ENCODE data around the gene SLC6A9. TPM values are rescaled to one million over a fixed set of nuclear protein-coding genes. Genes with fewer than 3 reads are reported as not detected.

SLC6A9 gene
- total and polyA plus RNA-seq, 2 of the 8 experiments (the other 6 are each of a cell fraction or from before 2014, with no cell fraction given), result 20.2 to 24.2 TPM

DNA sequence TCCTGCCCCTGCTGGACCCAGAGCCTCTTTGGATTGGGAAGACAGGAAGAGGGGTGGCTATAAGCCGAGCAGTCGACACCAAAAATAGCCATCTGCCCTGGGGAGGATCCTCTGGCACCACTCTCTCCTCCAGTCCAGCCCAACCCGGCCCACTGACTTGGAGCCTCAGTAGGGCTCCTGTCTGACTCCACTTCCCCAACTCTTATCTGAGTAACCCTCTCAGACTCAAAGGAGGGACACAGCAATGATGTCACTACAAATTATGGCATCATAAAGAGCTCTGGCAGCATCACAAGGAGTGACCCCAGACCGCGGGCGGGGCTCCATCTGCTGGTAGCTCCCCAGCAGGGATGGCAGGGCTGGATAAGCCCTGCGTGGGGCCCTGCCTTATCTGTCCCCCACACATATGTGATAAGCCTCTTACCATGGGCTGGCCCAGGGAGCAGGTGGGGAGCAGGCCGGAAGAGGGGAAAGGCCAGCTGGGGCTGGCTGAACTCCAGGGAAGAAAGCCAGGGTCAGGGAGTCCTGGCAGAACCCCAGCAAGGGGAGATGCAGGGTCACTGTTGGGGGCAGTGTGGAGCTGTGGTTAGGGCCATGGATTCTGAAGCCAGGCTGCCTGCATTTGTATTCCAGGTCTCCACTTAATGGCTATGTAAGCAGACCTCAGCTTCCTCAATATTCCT, 4.6 kb upstream of the SLC6A9 start:
- Histone ChIP-seq H2AK5ac (ENCODE audit: low read depth, low read length) (no peak overlapping the region), H3K9ac (replicated peaks in 1 of 4; ENCODE audit: extremely low read depth in 1 of 4, low read depth in 3 of 4, low read length in 3 of 4) (no peak overlapping the region), H3K79me1 (ENCODE audit: low read depth, low read length) (no peaks in the 10 kb centered on the region), H4K5ac (ENCODE audit: insufficient read length, low read depth, low read length) (no peak overlapping the region), H3K27ac (ENCODE audit: low read depth, low read length) (no peak overlapping the region), H3K9me3 (ENCODE audit: insufficient read depth in 2 of 2, low read depth in 1 of 2, low read length in 1 of 2) (no peaks in the 10 kb centered on the region), H2BK5ac (ENCODE audit: low read depth, low read length) (no peak overlapping the region), H3K4me1 (replicated peaks in 1 of 4; ENCODE audit: control insufficient read depth in 3 of 4, insufficient read depth in 4 of 4, low read length in 3 of 4) (peaks cover 6 to 20% (median 12%) of the 10 kb centered on the region in 4 experiments; a peak in 6 of 7 replicates), H3K79me2 (ENCODE audit: control insufficient read depth in 1 of 2, insufficient read depth in 2 of 2, low read length in 2 of 2) (no peaks in the 10 kb centered on the region), H3K23me2 (ENCODE audit: low read depth, low read length) (no peaks in the 10 kb centered on the region; the same call in 1 of the 2 replicates), H4K8ac (ENCODE audit: extremely low read depth, insufficient read depth, low read length) (no peak overlapping the region; the same call in 1 of the 2 replicates), H3K4me2 (ENCODE audit: insufficient read depth in 1 of 2, low read depth in 2 of 2, low read length in 2 of 2) (no peak overlapping the region), H3K56ac (replicated peaks; ENCODE audit: insufficient read length, low read depth, low read length) (no peak overlapping the region), H3K4ac (replicated peaks; ENCODE audit: insufficient read length, low read depth, low read length) (no peak overlapping the region), H2BK120ac (replicated peaks; ENCODE audit: low read depth, low read length) (no peak overlapping the region), H3K27me3 (replicated peaks in 1 of 4; ENCODE audit: control insufficient read depth in 3 of 4, extremely low read depth in 1 of 4, insufficient read depth in 3 of 4, low read length in 3 of 4) (no peaks in the 10 kb centered on the region), H2BK12ac (ENCODE audit: low read depth, low read length) (0 out of 2 replicates have a peak overlapping the region, but pooled peaks have one; percentile 92), H4K20me1 (replicated peaks in 1 of 2; ENCODE audit: control insufficient read depth in 1 of 2, insufficient read depth in 2 of 2, low read length in 2 of 2) (no peaks in the 10 kb centered on the region), H2AFZ (ENCODE audit: low read length) (no peak overlapping the region), H3K14ac (ENCODE audit: insufficient read length) (no peak overlapping the region), H3K4me3 (ENCODE audit: extremely low read depth in 1 of 4, insufficient read depth in 2 of 4, low read depth in 3 of 4, low read length in 4 of 4) (no peak overlapping the region), H2BK20ac (ENCODE audit: low read length) (no peak overlapping the region), H4K91ac (replicated peaks; ENCODE audit: insufficient read length, low read length) (no peak overlapping the region), H2BK15ac (ENCODE audit: low read length) (no peak overlapping the region), H3K36me3 (ENCODE audit: control insufficient read depth in 2 of 4, insufficient read depth in 4 of 4, low read length in 3 of 4) (no peaks in the 10 kb centered on the region), H3K18ac (ENCODE audit: extremely low read depth, low read length) (no peak overlapping the region), H3K23ac (ENCODE audit: insufficient read length) (no peak overlapping the region)
- CTCF ChIA-PET (ENCODE audit: partially characterized antibody), result interaction anchor here (0.5 to 13.5 kb wide), 33 partner anchors 10 to 620 kb away, joined by 3 to 239 read pairs (median 4); partner anchors contain the start of gene CCDC24
- POLR2A ChIA-PET (ENCODE audit: partially characterized antibody), result interaction anchor here (0.8 to 26.2 kb wide), 9 partner anchors 8 to 68 kb away, joined by 3 to 544 read pairs (median 8); partner anchors contain the start of genes ATP6V0B and CCDC24
- 81% methylated on average over 8 of the region's 8 CpGs; no CpG with 5 or more reads in 1 of the 2 experiments for WGBS, 2 experiments (ENCODE audit: extremely low coverage in 1 of 2, insufficient coverage in 1 of 2, insufficient read length in 1 of 2, insufficient replicate concordance in 2 of 2, low coverage in 1 of 2, low lambda C conversion rate in 2 of 2, missing lambda C conversion rate in 1 of 2)
- TF ChIP-seq, protein P1, sequence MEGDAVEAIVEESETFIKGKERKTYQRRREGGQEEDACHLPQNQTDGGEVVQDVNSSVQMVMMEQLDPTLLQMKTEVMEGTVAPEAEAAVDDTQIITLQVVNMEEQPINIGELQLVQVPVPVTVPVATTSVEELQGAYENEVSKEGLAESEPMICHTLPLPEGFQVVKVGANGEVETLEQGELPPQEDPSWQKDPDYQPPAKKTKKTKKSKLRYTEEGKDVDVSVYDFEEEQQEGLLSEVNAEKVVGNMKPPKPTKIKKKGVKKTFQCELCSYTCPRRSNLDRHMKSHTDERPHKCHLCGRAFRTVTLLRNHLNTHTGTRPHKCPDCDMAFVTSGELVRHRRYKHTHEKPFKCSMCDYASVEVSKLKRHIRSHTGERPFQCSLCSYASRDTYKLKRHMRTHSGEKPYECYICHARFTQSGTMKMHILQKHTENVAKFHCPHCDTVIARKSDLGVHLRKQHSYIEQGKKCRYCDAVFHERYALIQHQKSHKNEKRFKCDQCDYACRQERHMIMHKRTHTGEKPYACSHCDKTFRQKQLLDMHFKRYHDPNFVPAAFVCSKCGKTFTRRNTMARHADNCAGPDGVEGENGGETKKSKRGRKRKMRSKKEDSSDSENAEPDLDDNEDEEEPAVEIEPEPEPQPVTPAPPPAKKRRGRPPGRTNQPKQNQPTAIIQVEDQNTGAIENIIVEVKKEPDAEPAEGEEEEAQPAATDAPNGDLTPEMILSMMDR (IDR thresholded peaks at IDR 0.05; ENCODE audit: control extremely low read depth in 1 of 3, insufficient read depth in 1 of 3, low read depth in 1 of 3, low read length in 3 of 3), result peak; percentile 4 to 42 (median 35)
- TF ChIP-seq RAD21 (IDR thresholded peaks at IDR 0.05 in 1 of 2, conservative IDR thresholded peaks at IDR 0.05 in 1 of 2; ENCODE audit: low read depth in 2 of 2, low read length in 2 of 2), result peak; percentile 15; a peak in 2 of 4 replicates
- no peak for TF ChIP-seq TAF7 (optimal IDR thresholded peaks at IDR 0.05; ENCODE audit: borderline replicate concordance, low read depth, low read length)
- no peak for TF ChIP-seq RFX5 (IDR thresholded peaks at IDR 0.05; ENCODE audit: borderline replicate concordance, low read depth, low read length)
- peak; percentile 93 for TF ChIP-seq CREB1 (IDR thresholded peaks at IDR 0.05)
- FAIRE-seq (no peak), DNase-seq (ENCODE audit: low read depth in 1 of 2, low spot score in 2 of 2) (no peak)

Data from H1 (cell line).